ENCODE results near the gene NLRC3. TPM values are rescaled to one million over a fixed set of nuclear protein-coding genes. Genes with fewer than 3 reads are reported as not detected.

The NLRC3 gene
- total RNA-seq, 1 experiment from 2014 or later, result 0.15 TPM

DNA sequence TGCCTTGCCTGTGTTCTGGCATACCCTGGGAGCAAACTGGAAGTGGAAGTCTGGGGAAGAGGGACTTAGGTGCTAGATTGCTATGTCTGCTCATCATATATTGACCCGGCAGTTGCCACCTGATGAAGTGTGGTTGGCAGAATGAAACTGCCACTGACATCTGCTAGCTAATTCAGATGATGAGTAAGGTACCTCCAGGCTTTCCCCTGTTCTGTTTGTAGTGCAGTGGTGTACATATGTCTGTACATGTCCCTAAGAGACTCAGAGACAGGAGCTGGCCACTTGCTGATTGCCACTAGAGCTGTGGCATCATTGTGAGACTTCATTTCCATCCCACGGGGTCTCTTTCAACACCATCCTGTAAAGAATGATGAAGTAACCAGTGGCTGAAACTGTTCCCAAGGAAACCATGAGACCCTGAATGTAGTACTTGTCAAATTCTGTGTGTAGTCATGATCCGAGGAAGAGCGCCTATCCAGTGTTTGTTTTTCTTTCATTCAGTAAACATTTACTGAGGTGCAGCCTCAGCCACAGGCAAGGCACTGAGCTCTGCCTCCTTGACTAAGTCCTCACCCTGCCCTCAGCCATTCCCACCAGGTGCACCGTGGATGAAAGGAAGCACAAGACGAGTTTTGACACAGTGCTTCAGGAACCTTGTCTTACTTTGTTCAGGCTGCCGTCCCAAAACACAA, 63.2 kb downstream of the NLRC3 start:
- TF ChIP-seq EGR1 (IDR thresholded peaks at IDR 0.05; ENCODE audit: low read depth) (no peak), MAX (IDR thresholded peaks at IDR 0.05) (no peak), CBX3 (IDR thresholded peaks at IDR 0.05; ENCODE audit: low read depth) (no peak), ZBTB33 (IDR thresholded peaks at IDR 0.05; ENCODE audit: extremely low read depth, insufficient replicate concordance, low read length) (no peak), CEBPB (IDR thresholded peaks at IDR 0.05; ENCODE audit: low read depth) (no peak), ELF1 (IDR thresholded peaks at IDR 0.05; ENCODE audit: borderline replicate concordance, low read depth) (no peak), TCF7L2 (IDR thresholded peaks at IDR 0.05; ENCODE audit: borderline replicate concordance, extremely low read depth, insufficient read depth, insufficient read length) (no peak), YY1 (IDR thresholded peaks at IDR 0.05; ENCODE audit: extremely low read depth, insufficient replicate concordance, low read depth, low read length) (no peak)
- Histone ChIP-seq H3K27ac (ENCODE audit: low read depth, low read length) (no peak overlapping the region), H3K9me2 (ENCODE audit: insufficient read depth) (no peaks in the 10 kb centered on the region), H3K27me3 (ENCODE audit: insufficient read depth, low read length) (no peaks in the 10 kb centered on the region), H2AFZ (ENCODE audit: low read depth, low read length, poor library complexity, severe bottlenecking) (no peak overlapping the region), H3K9ac (ENCODE audit: low read length) (no peak overlapping the region), H3K4me1 (ENCODE audit: control insufficient read depth in 1 of 2, insufficient read depth in 2 of 2, low read length in 2 of 2) (no peaks in the 10 kb centered on the region), H4K20me1 (ENCODE audit: insufficient read depth) (no peaks in the 10 kb centered on the region), H3K4me2 (ENCODE audit: low read length) (no peak overlapping the region), H3K9me3 (ENCODE audit: control insufficient read depth in 1 of 2, insufficient read depth in 1 of 2, low read depth in 1 of 2, low read length in 2 of 2) (no peaks in the 10 kb centered on the region), H3K79me2 (ENCODE audit: insufficient read depth, low read length) (no peaks in the 10 kb centered on the region), H3K36me3 (ENCODE audit: control insufficient read depth in 1 of 2, insufficient read depth in 2 of 2, low read length in 2 of 2) (peaks cover 17 to 36% of the 10 kb centered on the region in 2 experiments), H3K4me3 (replicated peaks in 1 of 2; ENCODE audit: low read depth in 1 of 2, low read length in 2 of 2) (no peak overlapping the region)
- CTCF ChIA-PET, result no interaction called here
- DNase-seq (ENCODE audit: low read depth, low spot score) (no peak), ATAC-seq (no peak)
- no TSS peak for BruUV-seq (replicated peaks)
- intact Hi-C loops (cut with micrococcal nuclease), result no loop called here
- RAD21 ChIA-PET (ENCODE audit: low non-redundant PET in 1 of 2, low total read pairs in 2 of 2, uncharacterized antibody in 2 of 2, unreplicated experiment in 2 of 2), result no interaction called here
- POLR2A ChIA-PET, result no interaction called here
